Progenitor cell of endocrine pancreas (in vitro differentiated cells): ENCODE results near the gene APOO. TPM values are rescaled to one million over a fixed set of nuclear protein-coding genes. Genes with fewer than 3 reads are reported as not detected.

ENCODE experiments used
- DNase-seq: peaks from one replicate; pipeline ENCODE4 v3.0.0; 2021; ENCODE audit warnings: low spot score; ENCODE audit not compliant: unreplicated experiment
- H3K27ac Mint-ChIP-seq: 2 replicates; pipeline ENCODE4 v1.8.0; 2021; ENCODE audit warnings: mild to moderate bottlenecking, moderate library complexity, mixed read lengths
- H3K27me3 Mint-ChIP-seq: 2 replicates; pipeline ENCODE4 v1.8.0; 2021; ENCODE audit warnings: mixed read lengths
- H3K36me3 Mint-ChIP-seq: 2 replicates; pipeline ENCODE4 v1.8.0; 2022; ENCODE audit warnings: mixed read lengths; ENCODE audit not compliant: insufficient read depth
- H3K4me1 Mint-ChIP-seq: 2 replicates; pipeline ENCODE4 v1.8.0; 2021; ENCODE audit warnings: low read depth, mixed read lengths
- H3K4me3 Mint-ChIP-seq: 2 replicates; pipeline ENCODE4 v1.8.0; 2021; ENCODE audit warnings: low read depth, mild to moderate bottlenecking, moderate library complexity, mixed read lengths
- H3K9me3 Mint-ChIP-seq: 2 replicates; pipeline ENCODE4 v1.8.0; 2021; ENCODE audit warnings: low read depth, mixed read lengths
- total RNA-seq: library from RNA; stranded (reverse); gene quantifications from 2 replicates; pipeline ENCODE4 v1.2.1, GENCODE V29; 2021
- TF ChIP-seq, protein P1 (sequence below): fragments of 200-600 bp; sonication (generic); IDR thresholded peaks from one replicate; pipeline ENCODE4 v1.5.0; 2021; ENCODE audit warnings: antibody characterized with exemption, mild to moderate bottlenecking; ENCODE audit not compliant: unreplicated experiment

Gene APOO
- total RNA-seq, 1 donor from 2014 or later = 75.9 TPM

DNA sequence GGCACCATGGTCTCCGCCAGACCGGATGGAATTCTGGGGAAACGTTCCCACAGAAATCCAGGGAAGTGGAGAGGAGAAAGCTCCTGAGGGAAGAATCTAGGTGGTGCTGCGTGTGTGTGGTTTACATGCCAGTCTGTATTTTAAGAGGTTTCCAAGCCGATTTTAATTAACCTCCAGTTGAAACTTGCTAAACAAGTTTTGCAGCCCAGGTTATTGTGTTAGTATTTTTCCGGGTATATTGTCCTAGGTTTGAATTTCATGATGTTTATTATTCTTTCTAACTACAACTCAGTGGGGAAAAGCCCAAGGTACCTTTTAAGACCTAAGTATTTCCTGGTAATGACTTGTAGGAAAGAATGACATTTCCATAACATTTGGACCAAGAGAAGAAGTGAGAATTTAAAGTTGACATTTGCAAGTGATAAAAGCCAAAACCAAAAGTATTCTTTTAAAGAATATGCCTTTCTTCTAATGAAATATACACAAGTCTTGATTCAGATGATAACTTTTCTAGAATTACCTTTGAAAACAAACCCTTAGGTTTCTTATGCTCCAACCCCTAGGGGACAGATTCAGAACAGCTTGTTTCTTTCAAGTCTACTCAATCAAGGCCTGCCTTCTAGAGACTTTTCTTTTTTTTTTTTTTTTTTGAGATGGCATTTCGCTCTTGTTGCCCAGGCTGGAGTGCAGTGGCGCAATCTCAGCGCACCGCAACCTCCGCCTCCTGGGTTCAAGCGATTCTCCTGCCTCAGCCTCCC lies 110.2 kb downstream of the APOO start:
- peak overlapping the region; percentile 92 for H3K27ac Mint-ChIP-seq
- DNase-seq = no peak
- no peaks in the 10 kb centered on the region for H3K36me3 Mint-ChIP-seq

DNA sequence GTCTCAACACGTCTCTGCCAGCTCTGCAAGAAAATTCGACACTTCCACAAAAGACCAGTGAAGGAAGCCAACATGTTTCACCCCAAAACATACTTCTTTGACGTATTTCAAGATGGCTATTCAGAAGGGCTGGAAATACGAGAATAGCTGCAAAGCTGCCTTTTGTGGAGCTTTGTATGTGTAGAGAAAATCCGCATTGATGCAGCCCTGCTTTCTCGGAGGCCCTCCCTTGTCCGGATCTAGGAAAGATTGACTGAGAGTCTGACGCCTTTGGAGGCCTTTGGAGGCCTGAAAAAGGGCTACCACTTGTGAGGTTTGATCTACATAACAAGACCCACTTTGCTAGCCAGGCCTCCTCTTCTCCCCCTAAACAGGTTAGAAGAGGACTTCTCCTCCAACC lies 112.5 kb downstream of the APOO start:
- Mint-ChIP-seq H3K27me3 (no peaks in the 10 kb centered on the region), H3K9me3 (no peaks in the 10 kb centered on the region), H3K4me3 (no peak overlapping the region), H3K4me1 (peaks cover 32% of the 10 kb centered on the region), H3K27ac (peak overlapping the region; percentile 19), H3K36me3 (no peaks in the 10 kb centered on the region)
- TF ChIP-seq, protein P1, sequence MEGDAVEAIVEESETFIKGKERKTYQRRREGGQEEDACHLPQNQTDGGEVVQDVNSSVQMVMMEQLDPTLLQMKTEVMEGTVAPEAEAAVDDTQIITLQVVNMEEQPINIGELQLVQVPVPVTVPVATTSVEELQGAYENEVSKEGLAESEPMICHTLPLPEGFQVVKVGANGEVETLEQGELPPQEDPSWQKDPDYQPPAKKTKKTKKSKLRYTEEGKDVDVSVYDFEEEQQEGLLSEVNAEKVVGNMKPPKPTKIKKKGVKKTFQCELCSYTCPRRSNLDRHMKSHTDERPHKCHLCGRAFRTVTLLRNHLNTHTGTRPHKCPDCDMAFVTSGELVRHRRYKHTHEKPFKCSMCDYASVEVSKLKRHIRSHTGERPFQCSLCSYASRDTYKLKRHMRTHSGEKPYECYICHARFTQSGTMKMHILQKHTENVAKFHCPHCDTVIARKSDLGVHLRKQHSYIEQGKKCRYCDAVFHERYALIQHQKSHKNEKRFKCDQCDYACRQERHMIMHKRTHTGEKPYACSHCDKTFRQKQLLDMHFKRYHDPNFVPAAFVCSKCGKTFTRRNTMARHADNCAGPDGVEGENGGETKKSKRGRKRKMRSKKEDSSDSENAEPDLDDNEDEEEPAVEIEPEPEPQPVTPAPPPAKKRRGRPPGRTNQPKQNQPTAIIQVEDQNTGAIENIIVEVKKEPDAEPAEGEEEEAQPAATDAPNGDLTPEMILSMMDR = no peak
- no peak for DNase-seq

More for the DNA sequence above, 110.2 kb downstream of the APOO start:
- no peak overlapping the region for H3K4me3 Mint-ChIP-seq
- TF ChIP-seq, protein P1 = peak; percentile 36
- H3K9me3 Mint-ChIP-seq = no peaks in the 10 kb centered on the region
- peaks cover 29% of the 10 kb centered on the region for H3K4me1 Mint-ChIP-seq
- H3K27me3 Mint-ChIP-seq = no peaks in the 10 kb centered on the region

DNA sequence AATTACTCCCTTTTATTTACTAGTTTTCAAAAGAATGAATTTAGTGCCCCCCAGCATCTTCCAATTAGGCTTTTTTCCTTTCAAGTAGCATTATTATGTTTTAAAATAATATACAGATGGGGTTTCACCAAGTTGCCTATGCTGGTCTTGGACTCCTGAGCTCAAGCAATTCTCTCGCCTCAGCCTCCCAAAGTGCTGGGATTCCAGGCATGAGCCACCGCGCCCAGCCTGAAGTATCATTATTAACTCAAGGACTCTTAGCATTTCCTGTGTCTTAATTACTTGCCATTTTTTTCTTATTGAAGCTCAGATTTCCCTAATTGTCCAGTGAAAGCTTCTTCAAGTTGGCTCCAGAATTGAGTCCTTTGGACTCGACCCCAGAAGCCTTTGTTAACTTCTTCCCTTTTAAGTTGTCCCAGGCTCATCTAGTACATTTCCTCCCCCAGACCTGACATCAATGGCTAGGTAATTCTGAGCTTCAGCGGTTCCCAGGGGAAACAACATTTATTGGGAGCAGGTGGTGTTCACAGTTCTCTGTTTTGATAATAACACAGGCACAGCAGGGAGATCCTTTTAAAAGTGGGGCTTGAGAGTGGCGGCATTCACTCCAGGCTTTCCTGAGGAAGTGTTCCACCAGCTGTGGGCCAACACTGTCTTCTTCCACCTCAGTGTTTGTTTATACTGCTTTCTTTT lies 114.7 kb downstream of the APOO start:
- TF ChIP-seq, protein P1 = no peak
- H3K27ac Mint-ChIP-seq = peak overlapping the region; percentile 94
- H3K4me3 Mint-ChIP-seq = no peak overlapping the region

DNA sequence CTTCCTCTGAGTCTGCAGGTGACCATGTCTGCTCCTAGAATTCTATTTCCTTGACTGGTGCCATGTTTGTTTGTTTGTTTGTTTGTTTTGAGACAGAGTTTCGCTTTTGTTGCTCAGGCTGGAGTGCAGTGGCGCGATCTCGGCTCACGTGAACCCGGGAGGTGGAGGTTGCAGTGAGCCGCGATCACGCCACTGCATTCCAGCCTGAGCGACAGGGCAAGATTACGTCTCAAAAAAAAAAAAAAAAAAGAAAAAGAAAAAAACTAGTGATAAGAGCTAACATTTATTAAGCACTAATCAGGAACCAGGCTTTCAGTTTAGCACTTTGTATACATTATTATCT lies 117.6 kb downstream of the APOO start:
- Mint-ChIP-seq H3K27me3 (no peaks in the 10 kb centered on the region), H3K27ac (peak overlapping the region; percentile 92), H3K4me1 (peaks cover 34% of the 10 kb centered on the region), H3K36me3 (peaks cover 7% of the 10 kb centered on the region), H3K4me3 (no peak overlapping the region), H3K9me3 (no peaks in the 10 kb centered on the region)
- TF ChIP-seq, protein P1 = no peak
- DNase-seq = no peak

More for the DNA sequence above, 114.7 kb downstream of the APOO start:
- no peaks in the 10 kb centered on the region for H3K9me3 Mint-ChIP-seq
- H3K36me3 Mint-ChIP-seq = no peaks in the 10 kb centered on the region
- H3K4me1 Mint-ChIP-seq = peaks cover 37% of the 10 kb centered on the region
- DNase-seq = no peak
- no peaks in the 10 kb centered on the region for H3K27me3 Mint-ChIP-seq

DNA sequence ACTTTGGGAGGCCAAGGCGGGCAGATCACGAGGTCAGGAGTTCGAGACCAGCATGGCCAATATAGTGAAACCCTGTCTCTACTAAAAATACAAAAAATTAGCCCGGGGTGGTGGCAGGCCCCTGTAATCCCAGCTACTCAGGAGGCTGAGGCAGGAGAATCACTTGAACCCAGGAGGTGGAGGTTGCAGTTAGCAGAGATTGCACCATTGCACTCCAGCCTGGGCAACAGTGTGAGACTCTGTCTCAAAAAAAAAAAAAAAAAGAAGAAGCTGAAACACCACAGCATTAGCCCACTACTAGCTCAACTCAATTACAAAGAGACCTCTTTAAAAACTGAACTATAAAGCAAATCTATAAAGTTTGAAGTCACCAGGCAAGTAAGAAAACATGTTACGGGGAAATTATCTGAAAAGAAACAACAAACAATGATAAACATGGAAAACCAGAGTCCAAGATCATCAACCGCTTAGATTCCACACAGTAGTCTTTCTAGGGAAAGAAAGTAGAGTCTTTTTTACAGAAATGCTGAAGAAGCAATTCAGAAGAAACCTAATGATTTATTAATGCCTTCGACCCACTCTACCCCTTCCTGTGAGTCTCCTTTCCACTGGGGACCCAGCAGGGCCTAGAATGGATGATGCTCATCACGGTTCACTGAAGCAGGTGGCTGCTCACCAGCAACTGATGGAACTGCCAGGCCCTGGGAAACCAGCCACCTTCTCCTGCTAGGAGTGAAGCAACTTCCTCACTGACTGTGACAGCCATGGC lies 118.2 kb downstream of the APOO start:
- H3K4me1 Mint-ChIP-seq = peaks cover 35% of the 10 kb centered on the region

More for the DNA sequence above, 118.2 kb downstream of the APOO start:
- no peak for DNase-seq
- peaks cover 12% of the 10 kb centered on the region for H3K36me3 Mint-ChIP-seq
- no peaks in the 10 kb centered on the region for H3K27me3 Mint-ChIP-seq
- H3K4me3 Mint-ChIP-seq = no peak overlapping the region
- H3K27ac Mint-ChIP-seq = peak overlapping the region; percentile 92
- TF ChIP-seq, protein P1 = no peak
- no peaks in the 10 kb centered on the region for H3K9me3 Mint-ChIP-seq
